Measurements from ENCODE around the gene OSBPL3.

OSBPL3 gene

DNA sequence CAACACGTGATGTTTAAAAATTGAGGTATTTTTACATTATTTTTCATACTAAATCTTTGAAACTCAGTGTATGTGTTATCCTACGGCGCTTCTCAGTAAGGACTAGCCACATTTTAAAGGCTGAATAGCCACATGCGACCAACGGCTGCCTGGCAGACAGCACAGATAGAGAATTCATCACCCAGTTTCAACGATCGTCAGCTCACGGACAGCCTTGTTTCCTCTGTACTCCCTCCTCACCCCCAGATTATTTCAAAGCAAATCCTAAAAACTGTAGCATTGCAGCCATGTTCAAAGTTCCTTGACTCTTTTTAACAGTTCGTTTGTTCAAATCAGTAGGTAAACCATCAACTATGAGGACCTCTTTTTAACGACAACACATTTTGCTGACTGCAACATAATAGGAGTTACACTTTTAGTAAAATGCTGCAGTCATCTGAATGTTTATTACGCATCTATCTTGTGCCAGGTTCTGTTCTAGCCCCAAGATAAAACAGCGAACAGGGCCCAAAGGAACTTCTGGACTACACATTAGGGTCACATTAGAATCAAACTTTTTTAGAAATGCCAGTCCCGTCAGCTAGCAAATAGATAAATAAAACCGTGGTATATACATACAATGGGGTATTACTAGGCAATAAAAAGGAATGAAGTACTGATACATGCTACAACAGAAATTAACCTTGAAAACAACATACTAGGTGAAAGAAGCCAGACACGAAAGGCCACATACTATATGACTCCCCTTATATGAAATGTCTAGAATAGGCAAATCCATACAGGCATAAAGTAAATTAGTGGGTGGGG lies 5.7 kb downstream of the OSBPL3 start:
- peaks cover 3% of the 10 kb centered on the region for H3K36me3 Mint-ChIP-seq
- DNase-seq (ENCODE audit: low spot score in 2 of 2) = no peak
- H3K27ac Mint-ChIP-seq = no peak overlapping the region
- H3K9me3 Mint-ChIP-seq = no peaks in the 10 kb centered on the region
- no peak overlapping the region for H3K4me3 Mint-ChIP-seq
- no peak for ATAC-seq (ENCODE audit: low read depth)
- peaks cover 45% of the 10 kb centered on the region for H3K4me1 Mint-ChIP-seq
- H3K27me3 Mint-ChIP-seq = no peaks in the 10 kb centered on the region

DNA sequence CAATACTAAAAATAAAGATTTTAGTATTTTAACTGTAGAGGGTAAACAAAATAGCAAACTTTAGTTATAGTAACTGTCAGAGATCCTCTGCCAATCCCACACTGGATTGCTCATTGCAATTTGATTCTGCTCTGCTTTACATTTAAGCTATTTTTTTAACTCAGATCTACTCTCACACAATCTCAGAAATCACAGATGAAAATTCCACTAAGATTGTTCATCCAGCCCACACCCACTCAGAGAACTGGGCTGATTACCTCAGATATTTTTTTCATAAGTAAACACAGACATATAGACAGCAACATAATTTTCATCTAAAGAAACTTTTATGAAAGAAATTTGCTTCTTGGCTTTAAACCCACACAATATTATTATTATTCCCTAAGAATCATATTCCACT lies 7.0 kb downstream of the OSBPL3 start:
- H3K36me3 Mint-ChIP-seq = peaks cover 3% of the 10 kb centered on the region
- DNase-seq (ENCODE audit: low spot score in 2 of 2) (no peak), ATAC-seq (ENCODE audit: low read depth) (no peak)
- no peaks in the 10 kb centered on the region for H3K27me3 Mint-ChIP-seq
- H3K4me1 Mint-ChIP-seq = peaks cover 37% of the 10 kb centered on the region
- H3K4me3 Mint-ChIP-seq = no peak overlapping the region
- H3K27ac Mint-ChIP-seq = no peak overlapping the region
- H3K9me3 Mint-ChIP-seq = no peaks in the 10 kb centered on the region

DNA sequence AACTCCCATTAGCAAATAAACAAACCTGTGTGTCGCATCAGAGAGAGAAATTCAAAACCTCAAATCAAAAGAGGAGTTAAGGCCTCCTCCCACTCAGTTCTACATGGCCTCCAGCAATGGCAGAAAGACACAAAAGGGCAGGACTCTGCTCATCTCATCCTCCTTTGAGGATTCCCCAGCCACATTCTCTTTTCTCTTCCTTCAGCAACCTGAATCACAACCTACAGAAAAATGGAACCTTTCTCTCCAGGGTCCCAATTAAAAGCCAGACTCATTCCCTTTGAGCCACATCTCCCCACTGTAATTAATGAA lies 7.9 kb downstream of the OSBPL3 start:
- Mint-ChIP-seq H3K27ac (peak overlapping the region; percentile 1), H3K27me3 (no peaks in the 10 kb centered on the region), H3K4me3 (no peak overlapping the region), H3K36me3 (peaks cover 3% of the 10 kb centered on the region), H3K9me3 (no peaks in the 10 kb centered on the region), H3K4me1 (peaks cover 42% of the 10 kb centered on the region)
- no peak for DNase-seq (ENCODE audit: low spot score in 2 of 2)
- no peak for ATAC-seq (ENCODE audit: low read depth)

DNA sequence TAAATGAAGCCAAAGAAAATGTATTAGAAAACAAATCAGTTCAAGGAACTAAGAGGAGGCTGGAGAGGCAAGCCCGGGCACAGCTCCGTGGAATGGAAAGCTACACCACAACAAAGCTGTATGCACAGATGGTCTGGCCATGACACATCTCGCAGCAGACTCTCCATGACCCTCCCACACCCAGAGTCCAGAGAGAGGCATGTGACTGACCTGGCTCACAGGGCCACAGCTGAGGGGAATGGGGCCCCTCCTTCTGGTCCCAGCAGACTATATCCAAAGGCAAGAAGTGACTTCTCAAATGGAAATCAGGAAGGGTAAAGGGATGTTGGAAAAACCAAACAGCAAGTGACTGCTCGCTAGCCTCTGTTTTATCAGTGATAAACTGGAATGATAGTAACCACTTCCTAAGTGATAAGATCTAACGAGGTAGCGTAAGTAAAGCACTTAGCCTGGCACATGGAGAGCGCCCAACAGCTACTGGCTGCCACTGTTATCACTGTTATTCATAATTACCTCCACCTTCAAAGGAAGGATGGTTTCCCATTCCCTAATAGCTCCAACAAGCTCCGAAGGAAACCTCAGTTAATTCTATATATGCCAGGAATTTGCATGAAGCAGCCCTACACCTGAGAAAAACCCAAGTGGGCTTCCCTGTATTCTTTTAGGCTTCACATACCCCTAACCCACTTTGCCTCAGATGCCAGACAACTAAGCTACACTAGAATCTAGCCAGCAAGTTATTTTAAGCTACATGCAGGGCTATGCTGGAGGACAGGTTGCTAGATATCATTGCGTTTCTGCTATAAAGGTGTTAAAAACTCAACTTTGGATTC lies 8.4 kb downstream of the OSBPL3 start:
- Mint-ChIP-seq H3K27me3 (no peaks in the 10 kb centered on the region), H3K27ac (no peak overlapping the region), H3K4me3 (no peak overlapping the region), H3K4me1 (peaks cover 41% of the 10 kb centered on the region), H3K36me3 (peaks cover 3% of the 10 kb centered on the region), H3K9me3 (no peaks in the 10 kb centered on the region)
- DNase-seq (ENCODE audit: low spot score in 2 of 2) = no peak
- ATAC-seq (ENCODE audit: low read depth) = no peak

DNA sequence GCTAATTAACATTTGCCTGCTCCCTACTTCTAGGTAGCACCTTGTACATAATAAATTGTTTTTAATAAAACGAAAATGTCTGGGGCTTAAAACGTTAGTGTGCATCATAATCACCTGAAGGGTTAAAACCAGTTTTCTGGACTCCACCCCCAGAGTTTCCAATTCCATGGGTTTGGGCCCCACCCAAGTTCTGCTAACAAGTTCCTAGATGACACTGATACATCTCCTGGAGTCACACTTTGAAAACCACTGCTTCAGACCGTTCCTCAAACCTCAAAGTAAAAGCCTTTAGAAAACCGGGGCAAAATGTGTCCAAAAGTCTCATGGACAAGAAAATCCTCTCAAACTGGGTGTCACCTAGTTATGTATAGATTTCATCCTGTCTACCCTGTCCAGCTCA lies 9.3 kb downstream of the OSBPL3 start:
- no peak for ATAC-seq (ENCODE audit: low read depth)
- H3K9me3 Mint-ChIP-seq = no peaks in the 10 kb centered on the region
- H3K4me1 Mint-ChIP-seq = peaks cover 41% of the 10 kb centered on the region
- DNase-seq (ENCODE audit: low spot score in 2 of 2) = no peak
- H3K36me3 Mint-ChIP-seq = peaks cover 3% of the 10 kb centered on the region
- H3K27me3 Mint-ChIP-seq = no peaks in the 10 kb centered on the region
- no peak overlapping the region for H3K4me3 Mint-ChIP-seq
- H3K27ac Mint-ChIP-seq = no peak overlapping the region

DNA sequence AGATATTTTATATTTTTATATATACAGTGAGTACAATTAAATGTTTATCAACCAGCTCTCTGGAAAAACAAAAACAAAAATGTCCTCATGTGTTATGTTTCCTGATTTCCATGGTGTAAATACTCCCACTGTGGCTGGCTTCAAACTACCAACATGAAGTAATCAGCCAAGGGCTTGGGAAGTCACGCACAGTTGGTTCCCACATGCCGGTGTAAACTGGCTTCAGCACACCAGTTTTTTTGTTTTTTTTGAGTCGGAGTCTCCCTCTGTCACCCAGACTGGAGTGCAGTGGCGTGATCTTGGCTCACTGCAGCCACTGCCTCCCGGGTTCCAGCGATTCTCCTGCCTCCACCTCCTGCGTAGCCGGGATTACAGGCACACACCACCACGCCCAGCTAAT lies 11.8 kb downstream of the OSBPL3 start:
- Mint-ChIP-seq H3K27me3 (no peaks in the 10 kb centered on the region), H3K36me3 (peaks cover 2% of the 10 kb centered on the region), H3K4me3 (no peak overlapping the region), H3K9me3 (no peaks in the 10 kb centered on the region), H3K4me1 (peaks cover 44% of the 10 kb centered on the region), H3K27ac (peak overlapping the region; percentile 88)
- DNase-seq (ENCODE audit: low spot score in 2 of 2) = no peak
- no peak for ATAC-seq (ENCODE audit: low read depth)

DNA sequence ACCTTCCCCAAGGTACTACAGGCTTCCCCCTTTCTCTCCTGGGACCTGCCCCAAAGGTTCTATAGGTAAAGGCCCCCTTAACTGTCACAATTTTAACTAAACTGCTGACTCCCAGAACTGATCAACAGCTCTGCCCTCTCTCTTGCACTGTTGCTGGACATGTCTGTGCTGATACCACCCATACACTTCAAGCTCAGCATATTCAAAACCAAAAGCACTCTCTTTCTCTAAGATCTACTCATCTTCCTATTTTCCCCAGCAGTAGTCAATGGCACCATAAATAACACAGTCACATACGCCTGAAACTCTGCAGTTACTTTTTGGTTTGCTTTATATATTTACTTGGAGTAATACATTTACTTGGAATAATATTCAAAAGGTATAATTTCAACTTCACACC lies 12.3 kb downstream of the OSBPL3 start:
- Mint-ChIP-seq H3K4me3 (peak overlapping the region; percentile 17), H3K4me1 (peaks cover 47% of the 10 kb centered on the region), H3K27ac (peak overlapping the region; percentile 88)

DNA sequence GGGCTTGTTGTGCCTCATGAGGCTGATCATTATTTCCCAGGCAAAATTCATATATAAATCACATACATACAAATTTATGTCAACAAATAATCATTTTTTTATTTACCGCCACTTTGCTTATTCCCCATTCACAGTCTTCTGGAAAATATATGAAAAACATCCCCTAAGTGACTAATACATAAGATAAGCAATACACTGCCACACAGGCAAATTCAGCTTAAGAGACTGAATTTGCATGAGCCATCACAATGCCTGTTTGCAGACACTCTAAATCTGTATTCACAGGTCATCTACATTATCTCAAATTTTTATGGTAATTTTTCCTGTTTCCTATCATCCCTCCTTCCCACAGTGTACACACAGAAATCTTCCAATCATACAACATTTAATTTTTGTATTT lies 13.2 kb downstream of the OSBPL3 start:
- no peak for ATAC-seq (ENCODE audit: low read depth)
- Mint-ChIP-seq H3K36me3 (peaks cover 2% of the 10 kb centered on the region), H3K9me3 (no peaks in the 10 kb centered on the region), H3K27me3 (no peaks in the 10 kb centered on the region), H3K4me3 (no peak overlapping the region), H3K27ac (peak overlapping the region; percentile 88), H3K4me1 (peaks cover 51% of the 10 kb centered on the region)
- no peak for DNase-seq (ENCODE audit: low spot score in 2 of 2)

More for the DNA sequence above, 12.3 kb downstream of the OSBPL3 start:
- ATAC-seq (ENCODE audit: low read depth) (no peak), DNase-seq (ENCODE audit: low spot score in 2 of 2) (no peak)
- Mint-ChIP-seq H3K27me3 (no peaks in the 10 kb centered on the region), H3K36me3 (peaks cover 2% of the 10 kb centered on the region), H3K9me3 (no peaks in the 10 kb centered on the region)

DNA sequence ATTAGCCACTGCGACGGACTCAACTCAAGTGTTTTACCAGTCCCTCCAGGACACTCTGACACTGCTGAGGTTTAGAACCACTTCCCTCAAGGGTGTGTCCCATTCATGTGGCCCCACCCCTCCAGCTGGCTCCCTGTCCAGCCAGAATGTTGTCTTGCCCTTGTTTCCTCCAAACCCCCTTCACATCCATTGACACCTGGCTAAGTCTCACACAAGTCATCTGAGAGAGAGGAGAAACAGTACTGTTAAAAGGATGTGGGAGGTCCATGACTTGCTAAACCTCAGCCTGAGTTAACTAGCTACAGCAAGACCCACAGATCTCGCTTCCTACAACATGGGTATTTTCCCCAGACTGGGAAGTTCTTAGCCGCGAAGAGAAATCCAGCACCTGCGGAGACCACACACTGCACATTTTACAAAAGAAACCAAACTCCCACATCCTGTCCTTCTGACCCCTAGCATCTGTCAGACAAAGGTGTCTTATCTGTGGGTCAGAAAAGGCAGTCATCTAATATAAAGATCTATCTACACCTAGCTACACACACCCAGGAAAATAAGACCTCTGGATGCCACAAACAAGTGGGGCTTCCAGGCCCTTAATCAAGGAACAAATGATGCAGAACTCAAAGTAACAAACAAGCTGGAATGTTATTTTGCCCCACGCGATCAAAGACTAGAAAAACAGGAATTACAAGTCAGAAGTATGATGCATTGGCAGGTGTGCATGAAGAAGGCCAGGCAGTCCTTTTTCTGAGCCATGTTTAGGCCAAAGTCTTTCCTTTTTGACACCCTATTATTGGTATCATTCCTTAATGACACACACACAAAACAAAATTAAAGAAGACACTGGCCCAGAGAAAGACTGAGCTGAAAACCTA lies 13.9 kb downstream of the OSBPL3 start:
- H3K4me3 Mint-ChIP-seq = peak overlapping the region; percentile 62
- ATAC-seq (ENCODE audit: low read depth) = peak; percentile 35

DNA sequence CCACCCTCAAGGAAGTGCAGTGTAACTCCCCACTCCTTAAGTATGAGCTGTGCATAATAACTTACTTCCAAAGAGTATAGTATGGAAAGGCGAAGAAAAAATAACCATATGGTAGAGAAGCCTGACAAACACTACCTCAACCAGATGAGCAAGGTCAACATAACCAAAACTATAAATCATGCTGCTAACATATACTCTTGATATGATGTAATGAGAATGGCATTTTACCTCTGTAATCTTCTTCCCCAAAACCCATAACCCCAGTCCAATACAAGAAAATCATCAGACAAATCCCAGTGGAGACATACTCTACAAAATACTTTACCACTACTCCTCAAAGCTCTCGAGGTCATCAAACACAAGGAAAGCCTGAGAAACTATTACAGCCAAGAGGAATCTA lies 15.8 kb downstream of the OSBPL3 start:
- ATAC-seq (ENCODE audit: low read depth) (no peak), DNase-seq (ENCODE audit: low spot score in 2 of 2) (no peak)
- Mint-ChIP-seq H3K9me3 (no peaks in the 10 kb centered on the region), H3K27ac (peak overlapping the region; percentile 99), H3K4me3 (no peak overlapping the region), H3K36me3 (peaks cover 2% of the 10 kb centered on the region), H3K4me1 (peaks cover 57% of the 10 kb centered on the region), H3K27me3 (no peaks in the 10 kb centered on the region)

More for the DNA sequence above, 13.9 kb downstream of the OSBPL3 start:
- Mint-ChIP-seq H3K4me1 (peaks cover 55% of the 10 kb centered on the region), H3K9me3 (no peaks in the 10 kb centered on the region), H3K27me3 (no peaks in the 10 kb centered on the region), H3K27ac (peak overlapping the region; percentile 88), H3K36me3 (peaks cover 2% of the 10 kb centered on the region)
- peak; percentile 20 to 29 for DNase-seq (ENCODE audit: low spot score in 2 of 2)

DNA sequence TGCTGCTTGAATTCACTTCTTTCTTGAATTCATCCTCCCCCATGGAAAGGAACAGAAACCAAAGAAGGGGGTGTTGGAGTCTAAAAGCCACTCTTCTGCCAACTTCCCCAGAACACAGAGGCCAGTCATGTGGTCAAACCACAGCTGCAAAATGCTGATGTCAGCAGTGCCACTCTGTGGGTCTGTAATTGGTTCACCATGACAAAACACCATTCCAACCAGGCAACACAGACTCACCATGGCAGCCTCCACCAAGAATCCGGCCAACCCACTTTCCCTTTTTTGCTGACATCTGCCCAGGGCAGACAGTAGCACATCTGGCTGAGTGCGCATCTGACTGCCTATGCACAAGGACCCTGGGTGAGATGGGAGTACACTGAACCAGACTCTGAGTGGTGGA lies 16.8 kb downstream of the OSBPL3 start:
- H3K4me1 Mint-ChIP-seq = peaks cover 63% of the 10 kb centered on the region
- peak; percentile 88 for ATAC-seq (ENCODE audit: low read depth)
- H3K9me3 Mint-ChIP-seq = no peaks in the 10 kb centered on the region
- H3K27me3 Mint-ChIP-seq = no peaks in the 10 kb centered on the region
- peaks cover 2% of the 10 kb centered on the region for H3K36me3 Mint-ChIP-seq
- peak overlapping the region; percentile 99 for H3K27ac Mint-ChIP-seq
- H3K4me3 Mint-ChIP-seq = peak overlapping the region; percentile 67
- DNase-seq (ENCODE audit: low spot score in 2 of 2) = peak; percentile 59 to 86

DNA sequence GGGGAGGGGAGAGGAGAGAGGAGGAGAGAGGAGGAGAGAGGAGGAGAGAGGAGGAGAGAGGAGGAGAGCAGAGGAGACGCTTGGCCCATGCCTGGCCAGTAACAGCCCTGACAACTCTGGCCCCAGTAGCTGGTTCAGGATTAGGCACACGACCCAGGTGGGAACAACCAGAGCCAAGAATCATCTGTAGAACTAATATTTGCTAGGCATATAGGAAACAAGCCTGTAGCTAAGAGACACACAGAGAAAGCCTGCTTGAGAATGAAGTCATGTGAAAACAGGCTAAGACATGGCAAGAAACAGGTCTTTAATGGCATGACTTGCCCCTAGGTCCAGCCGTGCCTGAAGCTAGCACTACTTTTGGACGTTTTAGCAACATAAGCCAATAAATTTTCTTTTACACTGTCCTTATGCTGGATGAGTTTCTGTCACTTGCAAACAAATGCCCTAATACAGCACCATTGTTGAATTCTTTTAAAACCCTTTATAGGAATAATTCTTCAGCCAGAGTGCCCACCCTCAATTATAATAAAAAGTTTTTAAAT lies 17.5 kb downstream of the OSBPL3 start:
- H3K27ac Mint-ChIP-seq = peak overlapping the region; percentile 99
- ATAC-seq (ENCODE audit: low read depth) (no peak), DNase-seq (ENCODE audit: low spot score in 2 of 2) (no peak)
- H3K27me3 Mint-ChIP-seq = no peaks in the 10 kb centered on the region
- H3K9me3 Mint-ChIP-seq = no peaks in the 10 kb centered on the region
- H3K4me3 Mint-ChIP-seq = no peak overlapping the region
- peaks cover 63% of the 10 kb centered on the region for H3K4me1 Mint-ChIP-seq
- H3K36me3 Mint-ChIP-seq = peaks cover 2% of the 10 kb centered on the region

DNA sequence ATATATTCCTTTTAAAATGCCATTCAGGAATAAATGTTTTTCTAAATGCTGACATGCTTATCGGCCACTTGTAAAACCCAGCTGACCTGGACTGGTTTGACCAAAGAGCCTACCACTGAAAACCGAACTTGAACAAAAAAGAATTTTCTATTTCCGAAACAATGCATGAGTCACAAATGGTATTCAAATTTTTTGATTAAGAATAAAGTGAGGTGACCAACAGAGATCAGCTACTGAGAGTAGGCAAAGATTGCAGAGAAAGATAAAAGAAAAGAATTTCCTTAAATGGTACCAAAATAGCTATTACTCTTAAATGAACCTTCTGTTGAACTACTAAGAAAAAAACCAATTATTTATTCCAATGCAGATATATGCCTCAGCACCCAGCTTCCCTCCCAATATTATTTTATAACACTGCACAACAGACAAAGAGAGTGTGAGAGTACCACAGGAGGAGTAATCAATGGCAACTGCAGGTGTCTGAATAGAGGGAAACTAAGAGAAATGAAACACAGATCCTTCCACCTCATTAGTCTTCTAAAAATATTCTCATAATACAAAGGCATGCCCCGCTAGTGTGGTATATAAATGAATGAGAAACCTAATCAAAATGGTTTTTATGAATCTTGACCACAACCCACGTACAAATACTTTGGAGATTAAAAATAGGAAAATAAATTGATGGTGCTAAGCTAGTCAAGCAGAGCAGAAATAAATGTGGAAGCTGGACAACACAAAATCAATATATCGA lies 20.1 kb downstream of the OSBPL3 start:
- DNase-seq (ENCODE audit: low spot score in 2 of 2) = no peak
- Mint-ChIP-seq H3K36me3 (peaks cover 2% of the 10 kb centered on the region), H3K27me3 (no peaks in the 10 kb centered on the region), H3K9me3 (no peaks in the 10 kb centered on the region), H3K4me3 (no peak overlapping the region), H3K27ac (peak overlapping the region; percentile 99), H3K4me1 (peaks cover 55% of the 10 kb centered on the region)
- ATAC-seq (ENCODE audit: low read depth) = no peak

Measured in memory B cell (primary cell).